PC-9 (cell line): ENCODE results near the gene STING1.

Source experiments
- EZH2 ChIP-seq: fragments of 200-600 bp; sonication (generic); IDR thresholded peaks from 2 replicates; pipeline ENCODE4 v1.8.0; 2017; ENCODE audit warnings: antibody characterized with exemption, low read depth
- TF ChIP-seq, protein P1 (sequence below): fragments of 200-600 bp; sonication (generic); conservative IDR thresholded peaks from 2 replicates; pipeline ENCODE4 v1.6.1; 2017; ENCODE audit warnings: mixed run types, antibody characterized with exemption, mild to moderate bottlenecking, moderate library complexity

- TF ChIP-seq, protein P1, sequence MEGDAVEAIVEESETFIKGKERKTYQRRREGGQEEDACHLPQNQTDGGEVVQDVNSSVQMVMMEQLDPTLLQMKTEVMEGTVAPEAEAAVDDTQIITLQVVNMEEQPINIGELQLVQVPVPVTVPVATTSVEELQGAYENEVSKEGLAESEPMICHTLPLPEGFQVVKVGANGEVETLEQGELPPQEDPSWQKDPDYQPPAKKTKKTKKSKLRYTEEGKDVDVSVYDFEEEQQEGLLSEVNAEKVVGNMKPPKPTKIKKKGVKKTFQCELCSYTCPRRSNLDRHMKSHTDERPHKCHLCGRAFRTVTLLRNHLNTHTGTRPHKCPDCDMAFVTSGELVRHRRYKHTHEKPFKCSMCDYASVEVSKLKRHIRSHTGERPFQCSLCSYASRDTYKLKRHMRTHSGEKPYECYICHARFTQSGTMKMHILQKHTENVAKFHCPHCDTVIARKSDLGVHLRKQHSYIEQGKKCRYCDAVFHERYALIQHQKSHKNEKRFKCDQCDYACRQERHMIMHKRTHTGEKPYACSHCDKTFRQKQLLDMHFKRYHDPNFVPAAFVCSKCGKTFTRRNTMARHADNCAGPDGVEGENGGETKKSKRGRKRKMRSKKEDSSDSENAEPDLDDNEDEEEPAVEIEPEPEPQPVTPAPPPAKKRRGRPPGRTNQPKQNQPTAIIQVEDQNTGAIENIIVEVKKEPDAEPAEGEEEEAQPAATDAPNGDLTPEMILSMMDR, result no peak
- TF ChIP-seq EZH2, result no peak
These were observed 24.8 kb downstream of the STING1 start for GRCh38 chr5:139457653-139458306.
